Ramos (cell line): Measurements from ENCODE around the gene CD44.

Experiments used
- in situ Hi-C: fragments of 300-500 bp; cut with MboI; formaldehyde crosslinking; loops from one replicate; pipeline ENCODE4 v1.14.3; 2022; ENCODE audit warnings: low sequenced_read_pairs; ENCODE audit not compliant: unreplicated experiment

Gene CD44

DNA sequence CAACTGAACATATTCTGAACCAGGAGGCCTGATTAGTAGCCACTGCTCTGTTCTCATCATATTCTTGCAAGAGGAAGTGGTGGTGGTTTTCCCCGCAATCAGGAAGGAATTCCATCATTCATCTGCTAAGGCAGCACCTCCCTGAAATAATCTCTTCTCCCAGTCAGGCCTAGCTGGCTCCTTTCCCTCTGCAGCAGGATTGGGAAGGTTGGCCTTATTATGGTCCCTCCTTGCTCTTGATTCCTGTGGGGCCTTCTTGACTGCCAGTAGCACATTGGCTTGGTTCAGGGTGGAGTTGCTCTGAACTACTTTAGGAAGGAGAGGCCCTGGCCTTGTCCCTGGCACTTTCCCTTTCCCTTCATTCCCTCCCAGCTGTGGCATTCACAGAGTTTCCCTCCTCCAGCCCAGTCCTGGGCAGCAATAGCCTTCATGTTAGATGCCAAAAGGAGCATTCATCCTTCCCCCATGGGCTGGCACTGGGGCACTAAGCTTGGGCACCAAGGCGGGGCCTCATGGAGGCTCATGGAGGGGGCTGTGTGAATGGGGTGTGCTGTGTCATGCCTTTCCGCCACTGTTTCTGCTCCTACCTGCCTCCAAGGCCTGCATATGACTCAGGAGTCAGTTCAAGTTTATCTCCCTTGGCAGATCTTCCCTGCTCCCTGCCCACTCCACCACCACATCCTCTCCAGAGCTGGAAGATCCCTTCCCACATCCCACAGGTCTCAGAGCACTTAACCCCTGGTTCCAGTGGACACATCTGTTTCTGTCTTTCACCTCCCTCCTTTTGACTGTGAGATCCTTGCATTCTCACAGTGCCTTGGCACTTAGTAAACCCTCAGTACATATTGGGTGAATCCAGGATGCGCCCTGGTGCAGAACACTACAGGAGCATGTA, 27.6 kb upstream of the CD44 start:
- in situ Hi-C loops, result no loop called here

- in situ Hi-C loops, result no loop called here
Observed at GRCh38 chr11:35112056-35112845, 26.7 kb upstream of the CD44 start.

DNA sequence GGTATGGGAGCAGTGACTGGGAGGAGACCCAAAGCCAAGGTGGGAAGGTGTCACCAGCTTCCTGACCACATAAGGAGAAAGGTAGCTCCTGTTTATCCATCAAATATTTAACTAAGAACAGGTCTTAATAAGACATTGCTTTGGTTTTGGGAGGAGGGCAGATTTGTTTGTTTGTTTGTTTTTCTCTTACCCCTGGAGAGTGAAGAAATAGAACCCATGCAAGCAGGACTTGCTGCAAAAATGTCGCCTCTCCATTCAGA, 26.2 kb upstream of the CD44 start:
- in situ Hi-C loops, result no loop called here

GRCh38 chr11:35114906-35115687, 23.9 kb upstream of the CD44 start:
- in situ Hi-C loops, result no loop called here

GRCh38 chr11:35115688-35116030, 23.3 kb upstream of the CD44 start:
- in situ Hi-C loops, result no loop called here

GRCh38 chr11:35116245-35116644, 22.7 kb upstream of the CD44 start:
- in situ Hi-C loops, result no loop called here

DNA sequence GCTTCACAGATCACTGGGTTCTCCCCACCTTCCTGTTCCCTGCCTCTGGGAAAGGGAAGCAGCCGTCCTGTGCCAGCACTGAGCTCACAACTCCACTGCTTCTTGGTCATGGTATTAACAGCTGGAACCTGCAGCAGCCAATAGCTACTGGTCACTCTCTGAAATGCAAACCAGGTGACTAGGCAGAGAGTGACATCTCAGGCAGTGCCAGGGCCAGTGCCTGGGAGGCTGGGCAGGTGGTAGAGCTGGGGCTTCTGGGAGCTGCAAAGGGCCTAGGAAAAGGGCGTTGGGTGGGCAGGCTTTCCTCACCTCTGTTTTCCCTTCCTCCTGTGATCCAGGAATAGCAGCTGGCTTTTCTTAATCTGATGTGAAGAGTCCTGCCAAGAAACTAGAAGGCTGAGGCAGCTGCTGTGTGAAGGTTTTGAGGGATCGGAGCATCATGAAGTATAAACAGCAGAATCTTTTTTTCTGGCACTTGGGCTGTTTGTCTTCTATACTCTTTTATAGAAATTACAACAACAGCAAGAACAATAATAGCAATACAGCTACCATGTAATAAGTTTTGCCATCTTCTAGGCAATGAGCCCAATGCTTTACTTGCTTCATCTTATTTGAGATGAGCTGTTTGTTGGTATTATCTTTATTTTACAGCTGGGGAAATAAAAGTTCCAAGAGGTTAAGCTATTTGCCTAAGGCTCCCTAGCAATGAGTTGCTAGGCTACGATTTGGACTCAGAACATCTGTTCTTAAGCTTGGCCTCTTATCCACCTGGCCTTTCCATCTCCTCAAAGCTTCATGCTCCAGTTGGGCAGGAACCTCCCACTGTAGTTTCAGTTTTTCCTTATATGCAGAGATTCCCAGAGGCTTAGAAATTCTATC, 22.0 kb upstream of the CD44 start:
- in situ Hi-C loops, result no loop called here

DNA sequence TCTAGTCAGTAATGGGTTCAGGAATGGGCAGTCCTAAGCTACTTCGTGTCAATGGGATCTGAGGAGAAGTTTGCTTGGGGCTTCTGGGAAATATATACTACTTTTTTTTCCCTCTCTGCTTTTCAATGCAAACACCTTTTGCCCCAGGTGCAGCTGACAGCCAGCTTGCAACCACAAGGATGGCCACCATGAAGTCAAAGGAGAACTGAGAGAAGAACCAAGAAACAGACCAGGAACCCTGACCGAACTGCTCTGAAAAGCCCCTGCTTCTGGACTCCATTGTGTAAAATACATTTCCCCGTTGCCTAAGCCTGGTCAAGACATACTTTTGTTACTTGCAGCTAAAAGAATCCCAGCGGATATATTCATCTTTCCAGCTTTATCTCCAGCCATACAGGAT, 20.1 kb upstream of the CD44 start:
- in situ Hi-C loops, result no loop called here

GRCh38 chr11:35121326-35121865, 17.6 kb upstream of the CD44 start:
- in situ Hi-C loops, result no loop called here

DNA sequence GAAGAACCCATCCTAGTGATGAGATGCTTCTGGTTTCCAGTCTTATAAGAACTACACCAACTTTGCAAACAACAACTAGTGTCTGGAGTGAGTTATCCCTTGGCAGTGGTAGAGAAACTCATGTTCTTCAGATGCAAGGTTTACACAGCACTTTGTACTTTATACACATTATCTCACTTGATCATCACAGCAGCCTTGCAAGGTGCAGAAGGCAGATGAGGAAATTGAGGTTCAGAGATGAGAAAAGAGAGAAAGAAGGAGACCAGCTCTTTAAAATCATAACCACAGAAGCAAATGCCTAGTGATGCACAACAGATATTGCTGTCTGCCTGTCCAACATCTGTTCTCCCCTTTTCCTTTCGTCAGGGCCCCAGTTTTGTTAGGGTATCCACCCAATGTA, 16.7 kb upstream of the CD44 start:
- in situ Hi-C loops, result no loop called here

DNA sequence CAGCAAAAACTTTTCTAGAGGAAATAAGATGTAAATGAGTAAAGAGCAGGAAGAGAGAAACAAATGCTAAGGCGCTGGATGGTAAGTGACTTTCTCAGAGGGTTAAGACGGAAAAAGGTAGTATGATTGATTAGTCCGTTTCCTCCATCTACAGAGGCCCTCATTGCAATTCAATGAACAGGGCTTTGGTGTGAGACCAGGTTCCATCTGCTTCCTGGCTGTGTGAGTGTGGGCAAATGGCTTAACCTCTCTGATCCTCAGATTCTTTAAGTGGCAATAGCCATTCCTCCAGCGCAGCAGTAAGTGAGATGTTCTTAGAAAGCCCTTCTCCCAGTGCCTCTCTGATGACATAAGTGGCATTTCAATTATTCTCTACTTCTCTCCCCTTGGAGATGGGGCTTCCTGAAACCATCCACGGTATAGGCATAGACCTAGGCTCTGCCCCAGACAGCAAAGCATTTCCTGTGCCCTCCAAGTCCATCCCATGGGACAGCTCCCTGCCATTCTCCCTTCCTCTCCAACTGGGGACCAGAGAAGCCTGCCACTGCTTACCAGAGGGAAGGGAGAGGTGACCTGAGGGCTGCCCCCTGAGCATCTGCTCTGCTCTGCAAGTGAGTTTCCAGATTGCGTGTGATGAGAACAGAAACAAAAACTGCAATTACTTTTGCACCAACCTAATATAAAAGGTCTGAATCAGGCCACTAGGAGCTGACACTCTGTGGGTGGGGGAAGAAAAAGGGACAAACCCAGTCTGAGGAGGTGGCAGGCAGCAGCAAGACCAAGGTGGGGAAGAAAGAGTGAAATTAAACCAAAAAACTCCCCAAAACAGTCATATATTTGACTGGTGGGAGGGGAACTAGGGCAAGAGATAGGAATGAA, 12.7 kb upstream of the CD44 start:
- in situ Hi-C loops, result no loop called here

GRCh38 chr11:35126879-35127581, 11.9 kb upstream of the CD44 start:
- in situ Hi-C loops, result no loop called here

DNA sequence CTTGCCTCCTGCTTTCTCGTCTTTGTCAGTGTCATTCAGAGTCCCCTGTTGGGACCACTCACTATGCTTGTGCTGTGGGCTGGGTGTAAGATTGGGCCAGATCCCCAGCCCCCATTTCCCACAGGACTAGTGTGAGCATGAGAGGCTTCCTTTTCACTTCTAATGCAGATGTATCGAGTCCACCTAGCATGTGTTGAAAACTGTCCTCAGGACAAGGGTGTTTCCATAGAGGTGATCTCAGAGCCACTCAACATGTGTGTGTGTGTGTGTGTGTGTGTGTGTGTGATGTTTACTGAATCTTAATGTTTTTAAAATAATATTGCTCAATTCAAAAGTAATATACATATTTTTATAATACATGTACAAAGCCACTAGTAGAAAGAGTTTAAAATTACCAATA, 11.4 kb upstream of the CD44 start:
- in situ Hi-C loops, result no loop called here

- in situ Hi-C loops, result no loop called here
Observed at GRCh38 chr11:35131094-35131493, 7.9 kb upstream of the CD44 start.

GRCh38 chr11:35131886-35132285, 7.1 kb upstream of the CD44 start:
- in situ Hi-C loops, result no loop called here

DNA sequence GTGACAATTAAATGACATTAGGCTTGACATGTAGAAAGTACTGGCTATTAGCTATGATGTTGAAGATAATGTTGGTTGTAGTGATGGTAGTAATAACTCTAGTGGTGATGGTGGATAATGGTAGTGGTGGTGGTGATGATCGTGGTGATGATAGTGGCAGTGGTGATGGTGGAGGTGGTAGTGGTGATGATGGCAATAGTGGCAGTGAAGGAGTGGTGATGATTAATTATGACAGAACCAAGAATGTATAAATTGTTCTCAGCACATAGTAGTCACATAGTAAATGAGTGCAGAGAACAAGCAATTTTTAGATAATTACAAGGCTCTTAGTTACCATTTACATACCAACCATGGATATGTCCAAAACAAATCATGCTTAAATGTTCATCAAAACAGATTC, 5.3 kb upstream of the CD44 start:
- in situ Hi-C loops, result no loop called here

GRCh38 chr11:35134403-35135148, 4.4 kb upstream of the CD44 start:
- in situ Hi-C loops, result no loop called here

DNA sequence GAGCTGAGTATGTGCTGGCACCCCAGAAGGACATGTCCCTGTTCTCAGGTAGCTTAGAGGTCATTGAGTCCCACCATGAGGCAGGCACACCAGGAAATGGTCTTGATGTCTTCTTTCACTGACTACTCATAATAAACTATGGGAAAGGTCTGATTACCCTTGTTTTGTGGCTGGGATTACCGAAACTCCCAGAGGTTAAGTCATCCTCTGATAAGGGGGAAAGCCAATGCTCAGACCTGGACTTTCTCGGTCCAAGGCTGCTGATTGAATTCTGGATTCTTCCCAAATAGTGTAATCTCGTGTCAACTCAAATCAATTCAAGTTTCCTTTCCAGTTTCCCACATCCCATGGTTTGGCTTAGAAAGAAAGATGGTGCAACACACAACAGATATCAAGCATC, 3.7 kb upstream of the CD44 start:
- in situ Hi-C loops, result no loop called here
